Ovary (tissue), 9 donors: ENCODE results near the gene CTSW. TPM values are rescaled to one million over a fixed set of nuclear protein-coding genes. Genes with fewer than 3 reads are reported as not detected.
A peak's percentile ranks its signal among the peaks of the same experiment; 100 is the strongest.
"Not testable (repeated sequence)": the region's sequence is repeated elsewhere in the genome, so short reads cannot be mapped to it uniquely, and the experiment has no call there.

Source experiments
- DNase-seq, 5 donors: peaks; one replicate each; pipeline ENCODE4 v3.0.0-alpha.2; 2019 to 2020
- H3K27ac ChIP-seq, 2 donors: fragments of 200-600 bp; one replicate each; pipeline versions ENCODE4 v1.5.1 to v1.8.0; 2019 to 2022
- H3K27me3 ChIP-seq: fragments of 200-600 bp; one replicate; pipeline ENCODE4 v1.8.0; 2022
- H3K36me3 ChIP-seq: fragments of 200-600 bp; sonication (generic); one replicate; pipeline ENCODE4 v1.5.1; 2019
- H3K4me1 ChIP-seq: one replicate; pipeline ENCODE4 v1.8.1; 2013; ENCODE audit warnings: mild to moderate bottlenecking, moderate library complexity; ENCODE audit not compliant: insufficient read depth
- H3K4me3 ChIP-seq: fragments of 200-600 bp; sonication (generic); one replicate; pipeline ENCODE4 v1.5.1; 2017
- H3K9me3 ChIP-seq, 2 donors: fragments of 200-600 bp in 1 of 2; sonication (generic) in 1 of 2; one replicate each; pipeline versions ENCODE4 v1.5.1 to v1.8.1; 2013 to 2019; ENCODE audit warnings: mild to moderate bottlenecking in 1 of 2, moderate library complexity in 1 of 2
- CTCF ChIP-seq, 3 donors: fragments of 450-650 bp in 2 of 3; fragments of 200-600 bp in 1 of 3; IDR thresholded peaks; one replicate each; pipeline versions ENCODE4 v1.5.1 to v1.8.0; 2016 to 2022; ENCODE audit warnings: antibody characterized with exemption in 3 of 3, mild to moderate bottlenecking in 1 of 3
- EP300 ChIP-seq: sonication (generic); formaldehyde crosslinking; IDR thresholded peaks from one replicate; pipeline ENCODE4 v1.6.1; 2017; ENCODE audit warnings: antibody characterized with exemption
- POLR2A ChIP-seq: fragments of 450-650 bp; IDR thresholded peaks from one replicate; pipeline ENCODE4 v1.6.1; 2017; ENCODE audit warnings: antibody characterized with exemption, mild to moderate bottlenecking, moderate library complexity
- WGBS, 3 donors: extraction: QIAGEN DNeasy Blood & Tissue Kit in 1 of 3; methylation state at CpG; one replicate each; pipeline versions ENCODE4 v1.1.5 to v1.1.7; 2013 to 2017; 5-methylcytosine and 5-hydroxymethylcytosine counted together
- intact Hi-C, 4 donors: fragments of 100-400 bp; cut with DNase I; formaldehyde crosslinking; loops; one replicate each; pipeline versions ENCODE4 v1.11.0 to v1.15.1; 2022 to 2023
- polyA plus RNA-seq, 2 donors: library from polyadenylated mRNA; stranded (reverse); fragments of 200-250 nt in 1 of 2; fragments of 350-450 nt in 1 of 2; fragmentation: Illumina TruSeq in 1 of 2; extraction: RNeasy Lipid Tissue Mini Kit (QIAGEN cat#74804) in 1 of 2; gene quantifications; one replicate each; pipeline ENCODE4 v1.2.3, GENCODE V29; 2013 to 2014
- total RNA-seq, 7 donors: library from RNA; depleted of rRNA in 2 of 7; stranded (reverse); fragments of >200 nt in 2 of 7; fragmentation: NEBNext Ultra II Directional in 3 of 7; extraction: Animal tissue kit (Norgen Biotek cat#: 25700) in 3 of 7; gene quantifications; one replicate each; pipeline versions ENCODE4 v1.1.0 to v1.2.4, GENCODE V29; 2016 to 2023
- donor health status: DM: no; HTN: no; CAD: no; lungs with moderate emphysema.
- donor health status: DM: no; HTN: no; CAD: no.
- donor health status: Bipolar disorder and iron deficiency.
- donor health status: DM: yes; HTN: yes; CAD: no.
- donor health status: DM: no; HTN: no; CAD: no.
- donor health status: DM: yes; HTN: yes; CAD: no.

The CTSW gene
- total and polyA plus RNA-seq, 9 donors: 0.30 to 1.3 (median 0.81) TPM

DNA sequence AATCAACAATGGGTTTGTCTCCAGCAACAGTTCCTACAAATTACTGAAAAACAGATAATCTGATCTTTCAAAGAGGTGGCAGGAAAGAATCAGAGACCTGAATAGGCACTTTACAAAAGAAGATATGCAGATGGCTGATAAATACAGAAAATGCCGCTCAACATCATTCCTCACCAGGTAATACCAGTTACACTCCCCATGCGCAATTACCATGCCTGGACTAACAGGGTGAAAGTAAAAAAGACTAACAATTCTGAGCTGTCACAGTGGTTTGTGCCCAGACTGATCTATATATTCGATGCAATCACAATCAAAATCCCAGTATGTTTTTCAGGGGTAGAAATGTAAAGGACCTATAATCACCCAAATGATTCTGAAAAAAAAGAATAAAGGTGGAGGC lies 35.8 kb upstream of the CTSW start:
- no peak for TF ChIP-seq EP300
- no peak for TF ChIP-seq POLR2A
- no peak for TF ChIP-seq CTCF (IDR thresholded peaks at IDR 0.05)
- Histone ChIP-seq H3K4me1 (no peaks in the 10 kb centered on the region), H3K4me3 (no peak overlapping the region), H3K27me3 (no peaks in the 10 kb centered on the region), H3K36me3 (no peaks in the 10 kb centered on the region), H3K27ac (no peak overlapping the region), H3K9me3 (no peaks in the 10 kb centered on the region)
- 95 to 96% (median 95%) methylated on average over 3 of the region's 3 CpGs for WGBS, 3 donors
- DNase-seq: no peak
- intact Hi-C loops: no loop called here

DNA sequence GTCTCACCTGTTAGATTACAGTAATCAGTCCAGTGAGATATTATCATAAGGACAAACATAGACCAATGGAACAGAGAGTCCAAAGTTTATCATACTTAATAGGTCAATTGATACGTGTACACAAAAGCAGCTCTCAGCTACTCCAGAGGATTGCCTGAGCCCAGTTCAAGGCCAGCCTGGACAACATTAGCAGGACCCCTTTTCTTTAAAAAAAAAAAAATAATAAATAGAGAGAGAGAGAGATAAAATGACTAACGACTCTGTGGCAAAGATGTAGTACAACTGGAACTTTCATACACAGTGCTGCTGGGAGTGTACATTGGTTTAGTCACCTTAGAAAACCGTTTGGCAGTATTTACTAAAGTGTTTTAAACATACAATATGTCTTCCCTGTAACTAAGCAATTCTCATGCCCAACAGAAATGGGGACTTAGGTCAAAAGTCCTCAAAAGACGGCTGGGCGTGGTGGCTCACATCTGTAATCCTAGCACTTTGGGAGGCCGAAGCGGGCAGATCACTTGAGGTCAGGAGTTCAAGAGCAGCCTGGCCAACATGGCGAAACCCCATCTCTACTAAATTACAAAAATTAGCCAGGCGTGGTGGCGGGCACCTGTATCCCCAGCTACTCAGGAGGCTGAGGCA lies 35.3 kb upstream of the CTSW start:
- Histone ChIP-seq H3K27ac (no peak overlapping the region), H3K4me1 (no peaks in the 10 kb centered on the region), H3K27me3 (no peaks in the 10 kb centered on the region), H3K36me3 (no peaks in the 10 kb centered on the region), H3K4me3 (no peak overlapping the region), H3K9me3 (no peaks in the 10 kb centered on the region)
- 77 to 84% (median 82%) methylated on average over 10 of the region's 10 CpGs for WGBS, 3 donors
- no peak for DNase-seq
- no peak for TF ChIP-seq EP300
- TF ChIP-seq POLR2A: no peak
- no peak for TF ChIP-seq CTCF (IDR thresholded peaks at IDR 0.05)
- intact Hi-C loops: no loop called here

- Histone ChIP-seq H3K9me3 (no peaks in the 10 kb centered on the region), H3K4me1 (peaks cover 1% of the 10 kb centered on the region), H3K4me3 (no peak overlapping the region), H3K36me3 (no peaks in the 10 kb centered on the region), H3K27ac (no peak overlapping the region), H3K27me3 (no peaks in the 10 kb centered on the region)
- intact Hi-C loops: no loop called here
- TF ChIP-seq POLR2A (no peak), CTCF (IDR thresholded peaks at IDR 0.05) (no peak), EP300 (no peak)
- 58 to 88% (median 75%) methylated on average over 3 of the region's 3 CpGs for WGBS, 3 donors
- DNase-seq: no peak
These were observed 31.9 kb upstream of the CTSW start for GRCh38 chr11:65847746-65848145.

DNA sequence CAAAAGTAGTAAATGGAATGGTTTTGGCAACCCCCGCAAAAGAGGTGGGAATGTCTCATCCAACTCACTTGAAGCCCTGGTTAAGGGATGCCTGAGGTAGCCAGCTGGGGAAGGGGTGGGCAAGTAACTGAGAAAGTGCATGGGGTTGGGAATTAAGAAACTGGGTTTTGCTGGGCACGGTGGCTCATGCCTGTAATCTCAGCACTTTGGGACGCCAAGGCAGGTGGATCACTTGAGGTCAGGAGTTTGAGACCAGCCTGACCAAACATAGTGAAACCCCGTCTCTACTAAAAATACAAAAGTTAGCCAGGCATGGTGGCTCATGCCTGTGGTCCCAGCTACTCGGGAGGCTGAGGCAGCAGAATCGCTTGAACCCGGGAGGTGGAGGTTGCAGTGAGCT lies 30.9 kb upstream of the CTSW start:
- WGBS, 3 donors: 32 to 47% (median 32%) methylated on average over 7 of the region's 7 CpGs
- H3K4me3 ChIP-seq, H3K27ac ChIP-seq, H3K36me3 ChIP-seq, intact Hi-C loops, DNase-seq, H3K27me3 ChIP-seq, H3K9me3 ChIP-seq, H3K4me1 ChIP-seq: not testable (repeated sequence)

DNA sequence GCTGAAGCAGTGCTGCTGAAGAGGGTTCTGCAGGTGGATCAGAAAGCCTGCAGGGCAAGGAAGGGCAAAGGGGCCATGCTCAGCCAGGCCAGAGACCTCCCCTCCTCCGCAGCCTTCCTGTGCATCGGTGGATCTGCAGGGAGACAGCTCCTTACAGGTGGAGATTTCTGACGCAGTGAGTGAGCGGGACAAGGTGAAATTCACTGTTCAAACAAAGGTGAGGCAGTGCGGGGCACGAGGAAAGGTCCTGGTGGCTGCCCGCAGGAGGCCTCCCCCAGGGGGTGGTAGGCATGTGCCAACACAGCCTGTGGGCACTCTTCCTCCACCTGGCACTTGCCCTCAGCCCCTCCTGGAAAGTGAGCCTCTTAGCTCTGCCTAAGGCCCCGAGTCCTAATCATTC lies 30.3 kb upstream of the CTSW start:
- no peak overlapping the region for H3K27ac ChIP-seq
- H3K27me3 ChIP-seq: no peaks in the 10 kb centered on the region
- H3K4me1 ChIP-seq: peaks cover 1% of the 10 kb centered on the region
- intact Hi-C loops: no loop called here
- H3K36me3 ChIP-seq: no peaks in the 10 kb centered on the region
- peak in 1 of 5 donors; percentile 26 for DNase-seq
- WGBS, 3 donors: 50 to 62% (median 59%) methylated on average over 8 of the region's 8 CpGs
- H3K4me3 ChIP-seq: no peak overlapping the region
- no peak for TF ChIP-seq EP300
- no peak for TF ChIP-seq POLR2A
- no peak for TF ChIP-seq CTCF (IDR thresholded peaks at IDR 0.05)
- no peaks in the 10 kb centered on the region for H3K9me3 ChIP-seq
